ENCODE data around the gene SCFD2.
A peak's percentile ranks its signal among the peaks of the same experiment; 100 is the strongest.
"Not testable (repeated sequence)": the region's sequence is repeated elsewhere in the genome, so short reads cannot be mapped to it uniquely, and the experiment has no call there.

SCFD2 gene

GRCh38 chr4:53365486-53366300 lies at the start of gene SCFD2:
SCFD2 (minus strand) TSS chr4:53366061.
- DNase-seq: peak; percentile 55

- not testable (repeated sequence) for DNase-seq
Observed at GRCh38 chr4:53409479-53409878, 43.6 kb upstream of the SCFD2 start.

GRCh38 chr4:53380221-53380620 lies 14.4 kb upstream of the SCFD2 start:
- no peak for DNase-seq

GRCh38 chr4:53378171-53378482 lies 12.3 kb upstream of the SCFD2 start:
- DNase-seq: no peak

- DNase-seq: peak; percentile 57
Observed at GRCh38 chr4:53377319-53378170, 11.7 kb upstream of the SCFD2 start, which contains the start of gene FIP1L1. FIP1L1 (plus strand) TSS chr4:53377641; CDS start chr4:53377839, 198 bp downstream.

- no peak for DNase-seq
Observed at GRCh38 chr4:53376900-53377299, 11.0 kb upstream of the SCFD2 start.

- no peak for DNase-seq
Observed at GRCh38 chr4:53374777-53375258, 9.0 kb upstream of the SCFD2 start.

GRCh38 chr4:53371843-53372521 lies 6.1 kb upstream of the SCFD2 start:
- no peak for DNase-seq

GRCh38 chr4:53371049-53371448 lies 5.2 kb upstream of the SCFD2 start:
- no peak for DNase-seq

GRCh38 chr4:53367721-53368120 lies 1.9 kb upstream of the SCFD2 start:
- no peak for DNase-seq

- no peak for DNase-seq
Observed at GRCh38 chr4:53366301-53366716, 448 bp upstream of the SCFD2 start.

GRCh38 chr4:53365121-53365485 lies 758 bp downstream of the SCFD2 start:
- no peak for DNase-seq

- no peak for DNase-seq
Observed at GRCh38 chr4:53364624-53365023, 1.2 kb downstream of the SCFD2 start.

GRCh38 chr4:53362093-53362492 lies 3.8 kb downstream of the SCFD2 start:
- no peak for DNase-seq

- DNase-seq: no peak
Observed at GRCh38 chr4:53361451-53361850, 4.4 kb downstream of the SCFD2 start.

- no peak for DNase-seq
Observed at GRCh38 chr4:53355930-53356521, 9.8 kb downstream of the SCFD2 start.

- DNase-seq: no peak
Observed at GRCh38 chr4:53354012-53354722, 11.7 kb downstream of the SCFD2 start.

GRCh38 chr4:53349091-53349491 lies 16.8 kb downstream of the SCFD2 start:
- DNase-seq: no peak

- no peak for DNase-seq
Observed at GRCh38 chr4:53348046-53348445, 17.8 kb downstream of the SCFD2 start.

- DNase-seq: no peak
Observed at GRCh38 chr4:53346920-53347852, 18.7 kb downstream of the SCFD2 start.

GRCh38 chr4:53346392-53346791 lies 19.5 kb downstream of the SCFD2 start:
- not testable (repeated sequence) for DNase-seq

Measured in NK-92 treated with Interleukin-12 subunit alpha and Interleukin-12 subunit beta, amount 100 ng/mL, for 24 hours (cell line).